GM19463 (cell line): ENCODE data around the gene ATF7.

Source experiments
- ATAC-seq: cut with Tn5 transposase; IDR thresholded peaks from one replicate; pipeline ENCODE4 v1.9.1; 2021; ENCODE audit warnings: mild to moderate bottlenecking, moderate library complexity; ENCODE audit not compliant: unreplicated experiment

Gene ATF7

GRCh38 chr12:53504004-53504920 is 121.9 kb downstream of the ATF7 start:
- no peak for ATAC-seq

DNA sequence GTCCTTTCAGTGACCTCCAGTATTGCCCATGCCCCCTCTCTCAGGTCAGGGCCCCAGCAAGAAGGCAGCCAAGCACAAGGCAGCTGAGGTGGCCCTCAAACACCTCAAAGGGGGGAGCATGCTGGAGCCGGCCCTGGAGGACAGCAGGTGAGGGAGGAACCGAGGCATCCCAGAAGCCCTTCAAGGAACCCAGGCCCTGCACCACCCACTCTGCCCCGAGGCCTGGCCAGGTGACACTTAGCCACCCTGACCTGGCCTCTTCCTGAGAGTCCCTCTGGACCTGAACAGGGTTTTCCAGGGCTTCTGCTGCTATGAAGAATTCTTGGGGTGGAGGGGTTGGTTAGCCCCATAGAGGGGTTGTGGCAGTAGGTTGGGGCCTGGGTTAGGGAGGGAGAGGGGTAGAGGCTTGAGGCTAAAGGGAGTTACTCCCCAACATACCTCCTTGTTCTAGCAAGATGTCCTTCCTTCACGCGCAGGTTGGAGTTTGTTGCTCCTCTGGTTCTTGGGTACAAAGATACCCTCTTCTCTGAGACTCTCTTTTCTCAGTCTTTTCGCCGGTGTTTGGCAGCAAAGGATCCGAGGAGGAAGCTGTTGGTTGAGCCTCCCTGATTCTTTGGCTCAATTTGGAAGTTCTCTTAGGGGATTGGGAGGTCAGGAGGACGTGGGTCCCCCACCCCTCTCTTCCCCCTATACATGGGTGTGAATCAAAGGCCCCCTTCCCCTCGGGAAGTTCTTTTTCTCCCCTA is 123.0 kb downstream of the ATF7 start:
- ATAC-seq: no peak

- no peak for ATAC-seq
Observed at GRCh38 chr12:53502331-53502730, 123.9 kb downstream of the ATF7 start.

GRCh38 chr12:53501615-53502181 is 124.5 kb downstream of the ATF7 start:
- no peak for ATAC-seq

- peak; percentile 79 for ATAC-seq
Observed at GRCh38 chr12:53500776-53501614, 125.2 kb downstream of the ATF7 start, which contains the start of gene TARBP2. TARBP2 (plus strand) TSS chr12:53501283; CDS start chr12:53501409, 126 bp downstream.

GRCh38 chr12:53500142-53500775 is 125.9 kb downstream of the ATF7 start:
- no peak for ATAC-seq

DNA sequence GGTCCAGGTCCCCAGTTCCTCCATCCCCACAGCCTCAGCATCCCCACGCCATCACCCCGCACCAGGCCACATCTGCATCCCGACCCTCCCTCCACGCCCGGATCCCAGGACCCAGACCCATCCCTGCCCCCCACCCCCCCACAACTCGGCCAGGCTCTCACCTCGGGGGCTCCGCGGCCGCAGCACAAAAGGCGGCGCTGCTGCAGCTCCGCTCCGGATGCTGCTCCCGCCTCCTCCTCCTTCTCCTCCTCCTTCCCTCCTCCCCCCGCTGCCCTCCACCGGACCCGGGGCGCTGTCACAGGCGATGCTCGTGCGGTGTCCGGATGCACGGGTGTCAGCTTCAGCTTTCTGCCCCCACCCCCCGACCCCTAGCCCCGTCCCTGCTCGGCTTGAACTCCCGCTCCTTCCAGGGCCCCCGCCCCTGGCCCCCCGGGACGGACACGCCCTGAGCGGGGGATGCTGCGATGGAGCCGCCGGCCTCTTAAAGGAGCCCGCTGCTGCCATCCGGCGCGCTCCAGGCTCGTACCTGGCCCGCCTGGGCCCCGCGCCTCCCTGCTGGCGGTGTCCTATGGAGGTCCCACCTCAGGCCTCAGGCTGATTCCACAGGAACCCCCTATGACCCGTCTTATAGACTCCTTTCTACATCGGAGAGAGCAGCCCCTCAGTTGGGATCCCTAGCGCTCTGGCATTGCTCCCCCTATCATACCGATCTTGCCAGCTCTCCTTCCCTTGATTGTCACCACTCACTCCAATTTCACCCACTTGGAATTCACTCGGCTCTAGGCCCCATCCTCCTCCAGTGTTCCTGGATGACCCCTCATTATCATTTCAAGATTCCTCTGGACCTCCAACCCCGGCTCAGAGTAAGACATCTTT is 126.7 kb downstream of the ATF7 start, which contains the start of gene MAP3K12:
Gene MAP3K12, minus strand, starts transcription at position 193 of the 876 bp plus-strand sequence. CDS start 12,067 bp downstream, outside the sequence.
- ATAC-seq: no peak

DNA sequence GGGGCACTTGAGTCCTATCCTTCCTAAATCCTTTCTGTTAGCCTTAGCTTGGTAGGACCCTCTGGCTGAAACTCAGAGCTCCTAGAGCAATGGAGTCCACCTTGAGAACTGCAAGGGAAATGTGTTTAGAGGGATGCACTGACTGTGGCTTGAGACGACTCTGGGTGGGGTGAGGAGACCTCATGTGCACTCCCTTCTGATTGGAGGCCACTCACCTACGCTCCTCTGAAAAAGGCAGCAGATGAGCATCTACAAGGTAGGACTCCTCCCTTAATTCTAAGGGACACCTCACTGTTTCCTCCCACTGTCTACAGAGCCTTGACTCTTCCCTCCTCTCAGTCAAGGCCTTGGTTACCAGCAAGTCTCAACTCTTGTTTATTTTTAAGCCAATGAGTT is 127.9 kb downstream of the ATF7 start:
- ATAC-seq: no peak

DNA sequence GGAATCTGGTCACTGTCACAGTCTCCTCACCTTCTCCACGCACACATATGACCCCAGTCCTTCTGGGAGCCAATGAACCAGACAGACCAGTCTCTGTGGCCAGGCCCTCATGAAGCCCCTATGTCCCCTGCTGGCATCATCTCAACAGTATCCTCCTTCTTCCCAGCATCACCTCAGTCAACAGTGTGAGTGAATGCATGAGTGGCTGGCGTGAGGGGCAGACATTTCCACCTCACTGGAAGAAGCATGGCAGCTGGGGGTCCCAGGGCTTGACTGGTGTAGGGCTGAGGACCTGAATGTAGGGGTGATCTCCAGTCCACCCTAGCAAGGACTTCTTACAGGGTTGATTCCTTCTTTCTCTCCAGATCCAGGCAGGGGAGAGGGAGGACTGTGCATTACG is 128.7 kb downstream of the ATF7 start:
- no peak for ATAC-seq

DNA sequence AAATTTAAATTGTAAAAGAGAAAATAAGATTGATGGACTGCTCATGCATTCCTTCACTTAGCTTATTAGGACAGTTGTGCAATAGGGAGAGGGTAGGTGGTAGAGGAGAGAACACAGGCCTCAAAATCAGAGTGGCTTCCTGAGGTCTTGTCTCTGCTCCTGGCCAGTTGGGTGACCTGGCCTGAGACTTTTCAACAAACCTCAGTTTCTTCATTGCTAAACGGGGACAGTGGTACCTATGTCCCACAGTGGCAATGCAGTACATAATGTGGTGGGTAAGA is 129.5 kb downstream of the ATF7 start:
- ATAC-seq: no peak

GRCh38 chr12:53495903-53496751 is 130.1 kb downstream of the ATF7 start:
- no peak for ATAC-seq

GRCh38 chr12:53493610-53494391 is 132.4 kb downstream of the ATF7 start:
- no peak for ATAC-seq

DNA sequence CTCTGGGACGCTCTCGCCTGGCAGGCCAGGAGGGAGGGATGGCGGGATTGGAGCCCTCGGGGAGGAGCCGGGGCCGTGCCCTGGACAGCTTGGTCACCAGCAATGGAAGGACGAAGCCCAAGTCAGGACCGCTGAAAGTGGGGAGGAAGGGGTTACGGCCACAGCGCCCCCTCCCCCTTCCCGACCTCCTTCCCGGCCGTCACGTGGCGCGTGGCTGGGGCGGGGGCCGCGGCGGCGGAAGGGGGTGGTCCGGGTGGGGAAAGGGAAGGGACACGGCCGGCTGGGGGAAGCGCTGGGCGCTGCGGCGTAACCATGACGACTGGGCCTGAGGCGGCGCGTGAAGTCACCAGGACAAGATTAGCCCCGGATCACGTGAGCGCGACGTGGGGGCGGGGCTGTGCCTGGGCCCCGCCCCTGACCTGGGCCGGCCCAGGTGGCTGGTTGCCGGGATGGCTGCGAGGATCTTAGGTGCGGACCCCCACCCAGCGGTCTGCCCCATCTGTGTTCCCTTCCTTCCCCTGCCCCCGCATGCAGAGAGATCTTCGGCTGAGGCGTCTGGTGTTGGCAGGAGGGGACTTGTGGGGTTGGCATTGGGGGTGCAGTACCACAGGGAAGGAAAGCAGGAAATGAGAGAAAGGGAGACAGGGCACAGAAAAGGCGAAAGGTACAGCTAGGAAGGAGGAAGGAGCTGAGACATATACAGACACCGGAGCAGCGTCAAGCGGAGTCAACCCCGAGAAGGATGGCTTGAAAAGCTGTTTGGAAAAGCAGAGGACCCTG is 133.2 kb downstream of the ATF7 start:
- ATAC-seq: peak; percentile 98

- ATAC-seq: no peak
Observed at GRCh38 chr12:53492188-53492587, 134.0 kb downstream of the ATF7 start.

DNA sequence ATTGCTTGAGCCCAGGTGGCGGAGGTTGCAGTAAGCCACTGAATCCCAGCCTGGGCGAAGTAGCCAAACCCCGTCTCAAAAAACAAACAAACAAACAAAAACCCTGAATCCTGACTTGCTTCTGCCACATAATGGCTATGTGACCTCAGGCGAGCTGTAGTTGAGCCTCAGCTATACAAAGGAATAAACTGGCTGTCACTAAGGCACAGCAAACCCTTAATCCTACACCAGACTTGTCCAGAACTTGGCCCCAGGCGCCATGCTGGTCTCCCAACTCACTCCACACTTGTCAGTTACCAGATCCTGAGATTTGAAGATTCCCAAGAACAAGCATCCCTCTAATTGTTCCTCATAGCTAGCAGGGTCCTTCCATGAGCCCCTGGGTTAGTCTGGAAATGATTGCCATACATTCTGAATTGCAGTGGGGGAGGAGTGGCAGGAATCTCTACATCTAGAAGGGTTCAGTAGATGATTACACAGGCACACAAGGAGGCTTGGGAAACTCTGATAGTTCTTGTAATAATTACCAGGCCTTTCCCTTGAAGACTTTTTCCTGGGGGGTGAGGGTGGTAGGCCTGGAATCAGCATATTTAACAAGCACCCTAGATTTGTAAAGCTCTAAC is 136.8 kb downstream of the ATF7 start:
- no peak for ATAC-seq

GRCh38 chr12:53486736-53487487 is 139.3 kb downstream of the ATF7 start:
- ATAC-seq: no peak
